ENCODE results near the gene ELL. TPM values are rescaled to one million over a fixed set of nuclear protein-coding genes. Genes with fewer than 3 reads are reported as not detected.

ELL gene
- total RNA-seq, 1 donor: 10.9 TPM

DNA sequence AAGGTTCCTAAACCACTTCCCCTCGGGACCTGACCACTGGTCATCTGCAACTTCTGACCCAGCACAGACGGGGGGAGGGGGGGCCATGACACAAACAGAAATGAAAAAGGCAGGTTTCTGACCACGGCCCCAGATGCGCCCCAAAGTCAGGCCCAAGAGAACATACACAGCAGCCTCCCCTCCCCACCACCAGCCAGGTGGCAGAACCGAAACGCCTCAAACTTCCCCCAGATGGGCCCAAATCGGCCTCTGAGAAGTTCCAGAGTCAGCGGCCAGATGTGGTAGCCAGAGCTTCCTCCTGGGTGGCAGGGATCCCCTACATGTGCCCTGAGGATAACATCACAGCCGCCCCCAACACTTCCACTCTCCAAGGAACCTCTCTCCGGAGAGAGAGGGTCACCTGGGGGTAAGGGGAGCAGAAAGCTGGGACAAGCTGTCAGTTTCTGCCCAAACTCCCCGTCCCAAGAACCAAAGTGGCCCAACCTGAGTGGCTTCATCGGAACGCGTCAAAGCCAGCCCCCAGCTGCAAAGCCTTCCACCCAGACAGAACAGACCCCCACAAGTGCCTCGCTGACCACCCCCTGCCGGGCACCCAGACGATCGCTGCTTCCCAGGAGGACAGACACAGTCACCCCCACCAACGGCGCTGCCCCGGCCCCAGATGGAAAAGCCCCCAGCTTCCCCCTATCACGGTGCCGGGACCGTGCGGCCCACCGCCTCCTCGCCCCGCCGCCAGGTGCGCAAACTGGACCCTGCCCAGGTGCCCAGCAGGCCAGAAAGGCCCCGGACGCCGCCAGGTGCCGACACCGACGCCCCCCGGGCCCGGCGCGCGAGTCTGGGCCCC, 800 bp downstream of the ELL start:
- TF ChIP-seq, protein P1, sequence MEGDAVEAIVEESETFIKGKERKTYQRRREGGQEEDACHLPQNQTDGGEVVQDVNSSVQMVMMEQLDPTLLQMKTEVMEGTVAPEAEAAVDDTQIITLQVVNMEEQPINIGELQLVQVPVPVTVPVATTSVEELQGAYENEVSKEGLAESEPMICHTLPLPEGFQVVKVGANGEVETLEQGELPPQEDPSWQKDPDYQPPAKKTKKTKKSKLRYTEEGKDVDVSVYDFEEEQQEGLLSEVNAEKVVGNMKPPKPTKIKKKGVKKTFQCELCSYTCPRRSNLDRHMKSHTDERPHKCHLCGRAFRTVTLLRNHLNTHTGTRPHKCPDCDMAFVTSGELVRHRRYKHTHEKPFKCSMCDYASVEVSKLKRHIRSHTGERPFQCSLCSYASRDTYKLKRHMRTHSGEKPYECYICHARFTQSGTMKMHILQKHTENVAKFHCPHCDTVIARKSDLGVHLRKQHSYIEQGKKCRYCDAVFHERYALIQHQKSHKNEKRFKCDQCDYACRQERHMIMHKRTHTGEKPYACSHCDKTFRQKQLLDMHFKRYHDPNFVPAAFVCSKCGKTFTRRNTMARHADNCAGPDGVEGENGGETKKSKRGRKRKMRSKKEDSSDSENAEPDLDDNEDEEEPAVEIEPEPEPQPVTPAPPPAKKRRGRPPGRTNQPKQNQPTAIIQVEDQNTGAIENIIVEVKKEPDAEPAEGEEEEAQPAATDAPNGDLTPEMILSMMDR (IDR thresholded peaks at IDR 0.05; ENCODE audit: insufficient read depth, low read length): no peak
- no peak for DNase-seq (ENCODE audit: low read depth)
- peak overlapping the region; percentile 94 for H3K4me3 ChIP-seq (ENCODE audit: low read depth, low read length)

DNA sequence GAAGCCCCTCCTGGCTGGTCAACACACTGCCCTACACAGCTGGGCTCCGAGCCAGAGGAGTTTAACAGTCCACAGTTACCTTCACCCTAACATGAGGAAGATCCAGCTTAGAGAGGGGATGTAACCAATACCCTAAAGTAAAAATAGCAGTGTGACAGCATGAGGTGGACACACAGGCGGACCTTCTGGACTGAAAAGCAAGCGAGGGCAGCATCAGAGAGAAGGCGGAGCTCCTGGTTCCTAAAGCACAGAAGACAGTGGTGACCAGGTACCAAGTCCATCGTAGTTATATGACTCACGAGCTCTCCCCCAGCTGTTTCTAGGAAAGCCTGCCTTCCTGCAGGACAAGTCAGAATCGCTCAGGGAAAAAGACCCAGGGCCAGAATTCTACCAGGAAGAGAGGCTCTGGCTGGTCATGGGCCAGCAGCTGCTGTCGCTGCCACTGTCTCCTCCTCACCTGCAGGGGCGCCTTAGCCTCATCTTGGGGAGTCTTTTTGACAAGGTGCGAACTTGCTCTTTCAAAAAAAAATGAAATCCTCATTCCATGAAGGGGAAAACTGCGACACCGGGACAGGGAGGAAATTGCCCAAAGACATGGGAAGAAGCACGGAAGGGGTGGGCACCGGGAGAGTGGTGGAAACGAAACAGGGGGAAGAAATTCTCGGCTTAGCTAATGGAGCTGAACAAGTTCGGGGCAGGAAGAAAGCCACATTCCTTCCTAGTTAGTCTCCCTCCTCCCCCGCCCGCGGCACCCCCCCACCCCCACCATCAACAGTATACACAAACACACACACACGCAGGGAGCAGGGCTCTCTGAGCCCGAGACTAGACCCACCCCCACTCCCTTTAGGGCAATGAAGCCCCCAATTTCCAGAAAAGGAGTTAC, 1.7 kb downstream of the ELL start:
- TF ChIP-seq, protein P1 (IDR thresholded peaks at IDR 0.05; ENCODE audit: insufficient read depth, low read length): peak; percentile 65
- DNase-seq (ENCODE audit: low read depth): peak; percentile 77
- peak overlapping the region; percentile 94 for H3K4me3 ChIP-seq (ENCODE audit: low read depth, low read length)

DNA sequence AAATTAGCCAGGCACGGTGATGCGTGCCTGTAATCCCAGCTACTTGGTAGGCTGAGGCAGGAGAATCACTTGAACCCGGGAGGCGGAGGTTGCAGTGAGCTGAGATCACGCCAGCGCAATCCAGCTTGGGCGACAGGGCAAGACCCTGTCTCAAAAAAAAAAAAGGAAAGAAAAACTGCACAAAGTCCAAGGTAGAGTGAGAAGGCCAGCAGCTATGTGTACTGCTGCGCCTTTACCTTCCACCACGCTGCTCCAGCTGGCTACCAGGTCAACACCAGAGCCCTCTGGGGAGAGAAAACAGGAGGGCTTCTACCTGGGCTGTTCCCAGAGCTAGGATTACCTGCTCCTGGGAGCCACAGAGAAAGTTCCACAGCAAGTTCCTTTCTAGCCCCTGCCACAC, 3.2 kb downstream of the ELL start:
- DNase-seq (ENCODE audit: low read depth): no peak
- TF ChIP-seq, protein P1 (IDR thresholded peaks at IDR 0.05; ENCODE audit: insufficient read depth, low read length): no peak

DNA sequence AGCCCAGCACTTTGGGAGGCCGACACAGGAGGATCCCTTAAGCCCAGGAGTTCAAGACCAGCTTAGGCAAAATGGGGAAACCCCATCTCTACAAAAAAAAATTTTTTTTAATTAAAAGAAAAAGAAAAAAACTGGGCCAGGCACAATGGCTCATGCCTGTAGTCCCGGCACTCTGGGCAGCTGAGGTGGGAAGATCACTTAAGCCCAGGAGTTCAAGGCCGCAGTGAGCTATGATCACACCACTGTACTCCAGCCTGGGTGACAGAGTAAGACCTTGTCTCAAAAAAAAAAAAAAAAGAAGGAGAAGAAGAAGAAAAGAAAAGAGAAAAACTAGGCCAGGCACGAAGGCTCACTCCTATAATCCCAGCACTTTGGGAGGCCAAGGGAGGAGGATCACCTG, 4.3 kb downstream of the ELL start:
- H3K4me3 ChIP-seq (ENCODE audit: low read depth, low read length): no peak overlapping the region
- TF ChIP-seq, protein P1 (IDR thresholded peaks at IDR 0.05; ENCODE audit: insufficient read depth, low read length): no peak
- no peak for DNase-seq (ENCODE audit: low read depth)

More for the DNA sequence above, 3.2 kb downstream of the ELL start:
- no peak overlapping the region for H3K4me3 ChIP-seq (ENCODE audit: low read depth, low read length)

DNA sequence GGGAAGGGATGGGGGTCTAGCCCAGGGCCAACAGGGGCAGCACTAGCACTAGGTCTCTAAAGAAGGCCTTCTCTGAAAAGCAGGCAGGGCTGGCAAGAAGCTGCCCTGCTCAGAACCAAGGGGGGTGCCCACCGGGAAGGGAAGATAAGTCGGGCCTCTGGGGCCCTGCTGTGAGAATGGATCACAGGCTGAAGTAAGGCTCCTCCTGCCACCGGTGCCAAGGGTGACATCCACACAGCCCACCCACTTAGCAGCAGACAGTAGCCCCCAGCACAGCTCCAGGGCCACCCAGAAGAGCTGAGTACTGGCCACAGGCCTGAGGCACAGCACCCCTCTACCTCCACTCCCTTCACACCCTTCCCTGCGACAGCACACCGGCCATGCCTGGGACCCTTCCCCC, 5.9 kb downstream of the ELL start:
- TF ChIP-seq, protein P1 (IDR thresholded peaks at IDR 0.05; ENCODE audit: insufficient read depth, low read length): no peak
- H3K4me3 ChIP-seq (ENCODE audit: low read depth, low read length): no peak overlapping the region
- no peak for DNase-seq (ENCODE audit: low read depth)

DNA sequence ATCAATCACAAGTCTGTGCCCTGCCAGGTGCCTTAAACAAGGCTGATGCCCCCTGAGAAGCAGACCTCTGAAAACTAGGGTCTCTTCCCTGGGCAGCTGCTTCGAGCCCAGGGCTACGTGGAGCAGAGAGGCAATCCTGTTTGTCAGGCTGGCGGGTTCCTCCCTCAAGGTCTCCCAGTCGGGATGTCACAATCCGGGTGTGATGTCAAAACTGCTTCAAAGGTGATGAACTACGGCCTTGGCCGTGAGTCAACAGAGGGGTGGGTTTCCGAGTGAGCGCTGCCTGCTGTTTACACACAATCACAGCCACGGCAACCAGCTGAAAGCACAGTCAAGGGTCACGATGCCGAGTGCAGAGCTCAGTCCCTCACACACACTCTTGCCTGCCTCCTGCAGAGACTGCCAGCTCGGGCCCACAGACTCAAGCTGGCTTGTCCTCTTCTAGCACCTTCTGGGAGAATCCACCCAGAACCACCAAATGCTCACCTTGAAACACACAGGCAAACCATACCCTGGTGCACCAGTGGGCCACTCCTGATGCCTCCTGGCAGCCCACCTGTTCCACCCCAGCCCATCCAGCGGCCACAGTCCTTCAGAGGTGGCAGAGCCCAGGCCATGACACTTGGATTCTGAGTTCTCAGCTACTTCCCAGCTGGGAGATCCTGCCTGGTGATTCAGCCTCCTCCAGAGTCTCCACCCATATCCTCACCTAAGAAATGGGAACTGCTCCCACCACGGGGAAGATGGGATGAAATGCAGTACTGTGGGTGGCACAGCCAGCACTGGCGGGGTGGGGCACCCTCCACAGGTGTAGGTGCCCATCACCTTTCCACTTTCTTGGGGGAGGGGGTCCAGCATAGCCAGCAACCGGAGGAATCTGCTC, 6.8 kb downstream of the ELL start:
- no peak overlapping the region for H3K4me3 ChIP-seq (ENCODE audit: low read depth, low read length)
- no peak for DNase-seq (ENCODE audit: low read depth)
- TF ChIP-seq, protein P1 (IDR thresholded peaks at IDR 0.05; ENCODE audit: insufficient read depth, low read length): no peak
